Fibroblast of lung (primary cell): ENCODE results near the gene FAM107A.

Experiments
- CTCF ChIP-seq, 2 donors: IDR thresholded peaks in 1 of 2; conservative IDR thresholded peaks in 1 of 2; 1 replicate in 1 of 2; 2 replicates in 1 of 2; pipeline ENCODE4 v1.5.1; 2011 to 2012; ENCODE audit warnings: low read length in 2 of 2, control low read depth in 1 of 2, inconsistent platforms in 1 of 2, low read depth in 1 of 2, mild to moderate bottlenecking in 1 of 2
- EZH2 ChIP-seq: IDR thresholded peaks from 2 replicates; pipeline ENCODE4 v1.5.1; 2012; ENCODE audit warnings: low read length, control low read depth, mild to moderate bottlenecking; ENCODE audit errors: missing control alignments

GRCh38 chr3:58572634-58573230, 4.5 kb downstream of the FAM107A start:
- TF ChIP-seq CTCF (conservative IDR thresholded peaks at IDR 0.05 in 1 of 2, IDR thresholded peaks at IDR 0.05 in 1 of 2; ENCODE audit: low read depth in 1 of 2, low read length in 2 of 2) (no peak), EZH2 (no peak)
